GM04504 (cell line): Measurements from ENCODE around the gene PKHD1.

Experiments used
- DNase-seq: peaks from one replicate; pipeline ENCODE4 v3.0.0-alpha.2; 2012; ENCODE audit warnings: low read depth

Gene PKHD1

GRCh38 chr6:51678905-51679620 lies 408.4 kb downstream of the PKHD1 start:
- no peak for DNase-seq

GRCh38 chr6:51678274-51678673 lies 409.1 kb downstream of the PKHD1 start:
- no peak for DNase-seq

GRCh38 chr6:51675922-51676275 lies 411.5 kb downstream of the PKHD1 start:
- no peak for DNase-seq

GRCh38 chr6:51675020-51675921 lies 412.1 kb downstream of the PKHD1 start:
- DNase-seq, result no peak

- no peak for DNase-seq
Observed at GRCh38 chr6:51663525-51663924, 423.9 kb downstream of the PKHD1 start.

GRCh38 chr6:51660767-51661166 lies 426.6 kb downstream of the PKHD1 start:
- no peak for DNase-seq

GRCh38 chr6:51657491-51657890 lies 429.9 kb downstream of the PKHD1 start:
- no peak for DNase-seq

- no peak for DNase-seq
Observed at GRCh38 chr6:51655517-51655916, 431.9 kb downstream of the PKHD1 start.

GRCh38 chr6:51654647-51655046 lies 432.8 kb downstream of the PKHD1 start:
- DNase-seq, result no peak

GRCh38 chr6:51651132-51651817 lies 436.1 kb downstream of the PKHD1 start:
- DNase-seq, result no peak

GRCh38 chr6:51648774-51649173 lies 438.6 kb downstream of the PKHD1 start:
- no peak for DNase-seq

- no peak for DNase-seq
Observed at GRCh38 chr6:51648236-51648635, 439.2 kb downstream of the PKHD1 start.

GRCh38 chr6:51644426-51644825 lies 443.0 kb downstream of the PKHD1 start:
- DNase-seq, result no peak

- no peak for DNase-seq
Observed at GRCh38 chr6:51640021-51640420, 447.4 kb downstream of the PKHD1 start.

GRCh38 chr6:51633424-51633823 lies 454.0 kb downstream of the PKHD1 start:
- DNase-seq, result no peak

- DNase-seq, result no peak
Observed at GRCh38 chr6:51630011-51630410, 457.4 kb downstream of the PKHD1 start.

- no peak for DNase-seq
Observed at GRCh38 chr6:51626391-51626790, 461.0 kb downstream of the PKHD1 start.

- DNase-seq, result no peak
Observed at GRCh38 chr6:51625566-51625965, 461.8 kb downstream of the PKHD1 start.

- no peak for DNase-seq
Observed at GRCh38 chr6:51620971-51621370, 466.4 kb downstream of the PKHD1 start.

- no peak for DNase-seq
Observed at GRCh38 chr6:51619042-51619799, 468.2 kb downstream of the PKHD1 start.

GRCh38 chr6:51618563-51618962 lies 468.9 kb downstream of the PKHD1 start:
- no peak for DNase-seq

GRCh38 chr6:51617751-51618150 lies 469.7 kb downstream of the PKHD1 start:
- no peak for DNase-seq
